Neural cell (in vitro differentiated cells): ENCODE results near the gene DEAF1. TPM values are rescaled to one million over a fixed set of nuclear protein-coding genes. Genes with fewer than 3 reads are reported as not detected.

Experiments used
- H2AFZ ChIP-seq: fragments of 200-600, 300-800 bp; sonication (generic), shearing (Covaris generic); 2 replicates; pipeline ENCODE4 v1.6.0; 2014; ENCODE audit warnings: low read depth, mild to moderate bottlenecking, antibody characterized with exemption, low read length, moderate library complexity
- H3F3A ChIP-seq: fragments of 200-600 bp; shearing (Covaris generic); 2 replicates; pipeline ENCODE4 v1.6.1; 2016; ENCODE audit warnings: mild to moderate bottlenecking, moderate library complexity, mixed read lengths, antibody characterized with exemption, low read length; ENCODE audit not compliant: insufficient read depth, poor library complexity, severe bottlenecking
- H3K27ac ChIP-seq: fragments of 200-600, 300-800 bp; sonication (generic), shearing (Covaris generic); 2 replicates; pipeline ENCODE4 v1.5.1; 2014; ENCODE audit warnings: mild to moderate bottlenecking, low read length, moderate library complexity
- H3K27me3 ChIP-seq: fragments of 300-800, 200-600 bp; sonication (generic), shearing (Covaris generic); 2 replicates; pipeline ENCODE4 v1.6.0; 2014; ENCODE audit warnings: mild to moderate bottlenecking, low read depth, low read length, moderate library complexity; ENCODE audit not compliant: insufficient read depth
- H3K36me3 ChIP-seq: fragments of 300-800, 200-600 bp; sonication (generic), shearing (Covaris generic); 2 replicates; pipeline ENCODE4 v1.5.1; 2014; ENCODE audit warnings: mild to moderate bottlenecking, antibody characterized with exemption, low read length, moderate library complexity; ENCODE audit not compliant: insufficient read depth
- H3K4me2 ChIP-seq: fragments of 300-800, 200-600 bp; sonication (generic), shearing (Covaris generic); 2 replicates; pipeline ENCODE4 v1.6.0; 2014; ENCODE audit warnings: mild to moderate bottlenecking, low read length
- H3K4me3 ChIP-seq: fragments of 300-800, 200-600 bp; sonication (generic), shearing (Covaris generic); 2 replicates; pipeline ENCODE4 v1.5.1; 2014; ENCODE audit warnings: mild to moderate bottlenecking, low read length, moderate library complexity
- H3K79me2 ChIP-seq: fragments of 200-600 bp; shearing (Covaris generic); replicated peaks from 2 replicates; pipeline ENCODE4 v1.6.0; 2014; ENCODE audit warnings: mild to moderate bottlenecking, low read length, moderate library complexity; ENCODE audit not compliant: insufficient read depth
- H3K9ac ChIP-seq: fragments of 300-800, 200-600 bp; sonication (generic), shearing (Covaris generic); 2 replicates; pipeline ENCODE4 v1.6.1; 2016; ENCODE audit warnings: mild to moderate bottlenecking, low read length, mixed read lengths
- H3K9me2 ChIP-seq: fragments of 200-600 bp; shearing (Covaris generic); 2 replicates; pipeline ENCODE4 v1.6.1; 2016; ENCODE audit warnings: mild to moderate bottlenecking, low read length, mixed read lengths; ENCODE audit not compliant: insufficient read depth
- H3K9me3 ChIP-seq: fragments of 200-600, 300-800 bp; sonication (generic), shearing (Covaris generic); 2 replicates; pipeline ENCODE4 v1.6.1; 2016; ENCODE audit warnings: mild to moderate bottlenecking, mixed run types, low read length, moderate library complexity, mixed read lengths
- H4K20me1 ChIP-seq: fragments of 200-600 bp; shearing (Covaris generic); 2 replicates; pipeline ENCODE4 v1.6.1; 2016; ENCODE audit warnings: mild to moderate bottlenecking, mixed run types; ENCODE audit not compliant: insufficient read depth
- EP300 ChIP-seq: fragments of 450-650 bp; conservative IDR thresholded peaks from 2 replicates; pipeline ENCODE4 v1.6.1; 2014; ENCODE audit warnings: antibody characterized with exemption, mild to moderate bottlenecking, moderate library complexity; ENCODE audit not compliant: poor library complexity, severe bottlenecking
- EZH2 ChIP-seq: fragments of 200-600, 300-800 bp; shearing (Covaris generic), sonication (generic); IDR thresholded peaks from 2 replicates; pipeline ENCODE4 v1.6.1; 2014; ENCODE audit warnings: antibody characterized with exemption, low read length, borderline replicate concordance, mild to moderate bottlenecking; ENCODE audit not compliant: insufficient read depth, poor library complexity, severe bottlenecking
- MXI1 ChIP-seq: fragments of 450-650 bp; conservative IDR thresholded peaks from 2 replicates; pipeline ENCODE4 v1.6.1; 2014; ENCODE audit warnings: antibody characterized with exemption, mild to moderate bottlenecking; ENCODE audit not compliant: poor library complexity, severe bottlenecking
- POLR2AphosphoS5 ChIP-seq: IDR thresholded peaks from 2 replicates; pipeline ENCODE4 v1.6.1; 2012
- RAD21 ChIP-seq: fragments of 450-650 bp; conservative IDR thresholded peaks from 2 replicates; pipeline ENCODE4 v1.6.1; 2014; ENCODE audit warnings: antibody characterized with exemption, mild to moderate bottlenecking, moderate library complexity
- SMC3 ChIP-seq: fragments of 450-650 bp; conservative IDR thresholded peaks from 2 replicates; pipeline ENCODE4 v1.6.1; 2014; ENCODE audit warnings: antibody characterized with exemption, mild to moderate bottlenecking, moderate library complexity; ENCODE audit not compliant: poor library complexity
- TAF1 ChIP-seq: IDR thresholded peaks from 2 replicates; pipeline ENCODE4 v1.6.1; 2012; ENCODE audit warnings: low read depth
- polyA plus RNA-seq: library from polyadenylated mRNA; depleted of rRNA; stranded (reverse); fragments of >200 nt; gene quantifications from 2 replicates; pipeline ENCODE4 v1.2.3, GENCODE V29; 2014
- TF ChIP-seq, protein P1 (sequence below): IDR thresholded peaks from 2 replicates; pipeline ENCODE4 v1.6.1; 2012; ENCODE audit warnings: borderline replicate concordance
- TF ChIP-seq, protein P2 (sequence below): fragments of 450-650 bp; IDR thresholded peaks from 2 replicates; pipeline ENCODE4 v1.5.1; 2014; ENCODE audit warnings: antibody characterized with exemption, mild to moderate bottlenecking, moderate library complexity; ENCODE audit not compliant: poor library complexity, severe bottlenecking

DEAF1 gene
- polyA plus RNA-seq, 1 donor from 2014 or later, result 87.6 TPM

DNA sequence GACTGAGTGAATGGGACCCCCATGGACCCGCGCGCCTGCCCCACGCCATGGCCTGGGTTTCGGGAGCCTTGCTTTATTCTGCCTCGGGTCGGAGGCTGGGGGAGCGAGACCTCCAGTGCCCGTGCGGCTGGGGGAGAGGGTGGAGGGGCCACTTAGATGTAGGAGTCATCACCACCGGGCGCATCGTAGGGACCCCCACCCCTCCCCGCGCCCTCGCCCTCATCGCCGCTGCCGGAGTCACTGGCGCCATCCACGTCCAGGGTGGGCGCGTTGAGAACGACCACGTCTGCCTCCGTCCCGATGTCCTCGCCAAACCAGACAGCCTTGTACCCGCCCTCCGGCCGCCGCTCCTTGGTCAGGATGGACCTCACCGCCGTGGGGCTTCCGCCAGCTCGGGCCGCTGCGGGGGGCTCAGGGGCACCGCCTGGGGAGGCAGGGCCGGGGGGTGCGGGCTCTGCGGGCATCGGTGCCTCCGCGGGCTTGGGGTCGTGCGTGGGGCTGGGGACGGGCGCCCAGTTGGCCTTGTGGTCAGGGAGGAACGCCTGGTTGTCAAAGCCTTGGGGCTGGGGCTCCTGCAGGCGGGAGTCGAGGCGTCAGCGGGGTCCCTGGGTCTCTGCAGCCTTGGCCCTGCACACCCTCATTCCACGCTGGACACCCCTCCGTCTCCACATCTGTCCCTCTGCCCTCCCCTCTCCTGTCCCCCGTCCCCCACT is 77.7 kb downstream of the DEAF1 start:
- no peaks in the 10 kb centered on the region for H3K36me3 ChIP-seq
- H3K4me3 ChIP-seq, result no peak overlapping the region

DNA sequence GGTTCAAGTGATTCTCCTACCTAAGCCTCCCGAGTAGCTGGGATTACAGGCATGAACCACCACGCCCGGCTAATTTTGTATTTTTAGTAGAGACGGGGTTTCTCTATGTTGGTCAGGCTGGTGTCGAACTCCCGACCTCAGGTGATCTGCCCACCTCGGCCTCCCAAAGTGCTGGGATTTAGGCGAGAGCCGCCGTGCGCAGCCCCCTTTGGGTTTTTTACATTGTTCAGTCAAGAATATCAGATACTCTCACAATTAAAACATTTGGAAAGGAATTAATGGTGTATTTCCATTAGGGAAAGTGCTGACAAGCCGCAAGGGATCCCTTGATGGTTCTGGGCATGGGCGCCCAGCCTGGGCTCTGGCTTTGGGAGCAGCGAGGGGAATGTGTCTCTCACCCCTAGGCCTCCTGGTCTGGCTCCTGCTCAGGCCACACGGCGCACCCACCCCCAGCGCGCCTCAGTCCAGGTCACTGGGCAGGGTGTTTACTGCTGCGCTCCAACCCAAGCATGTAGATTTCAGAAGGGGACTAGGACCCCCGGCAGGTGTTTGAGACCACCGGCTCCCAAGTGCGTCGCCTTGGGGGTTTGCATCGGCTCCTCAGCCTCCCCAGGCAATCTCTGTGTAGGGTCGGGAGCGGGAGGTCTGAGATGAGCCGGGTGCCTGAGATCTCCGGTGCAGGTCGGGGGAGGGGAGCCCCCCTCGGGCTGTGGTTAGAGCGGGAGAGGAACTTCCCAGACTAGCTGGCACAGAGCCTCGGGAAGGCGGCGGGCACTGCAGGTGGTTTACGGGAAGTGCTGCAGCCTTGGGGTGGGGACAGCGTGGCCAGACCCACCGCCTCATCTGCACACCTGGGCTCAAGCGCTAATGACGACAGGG is 78.5 kb downstream of the DEAF1 start:
- Histone ChIP-seq H4K20me1 (no peaks in the 10 kb centered on the region), H3K9me3 (no peaks in the 10 kb centered on the region), H3F3A (no peaks in the 10 kb centered on the region), H3K27me3 (no peaks in the 10 kb centered on the region), H3K4me2 (no peak overlapping the region), H3K79me2 (no peaks in the 10 kb centered on the region), H3K9ac (no peak overlapping the region), H3K36me3 (no peaks in the 10 kb centered on the region), H3K27ac (no peak overlapping the region), H3K4me3 (no peak overlapping the region), H3K9me2 (no peaks in the 10 kb centered on the region), H2AFZ (no peak overlapping the region)
- TF ChIP-seq, protein P1, sequence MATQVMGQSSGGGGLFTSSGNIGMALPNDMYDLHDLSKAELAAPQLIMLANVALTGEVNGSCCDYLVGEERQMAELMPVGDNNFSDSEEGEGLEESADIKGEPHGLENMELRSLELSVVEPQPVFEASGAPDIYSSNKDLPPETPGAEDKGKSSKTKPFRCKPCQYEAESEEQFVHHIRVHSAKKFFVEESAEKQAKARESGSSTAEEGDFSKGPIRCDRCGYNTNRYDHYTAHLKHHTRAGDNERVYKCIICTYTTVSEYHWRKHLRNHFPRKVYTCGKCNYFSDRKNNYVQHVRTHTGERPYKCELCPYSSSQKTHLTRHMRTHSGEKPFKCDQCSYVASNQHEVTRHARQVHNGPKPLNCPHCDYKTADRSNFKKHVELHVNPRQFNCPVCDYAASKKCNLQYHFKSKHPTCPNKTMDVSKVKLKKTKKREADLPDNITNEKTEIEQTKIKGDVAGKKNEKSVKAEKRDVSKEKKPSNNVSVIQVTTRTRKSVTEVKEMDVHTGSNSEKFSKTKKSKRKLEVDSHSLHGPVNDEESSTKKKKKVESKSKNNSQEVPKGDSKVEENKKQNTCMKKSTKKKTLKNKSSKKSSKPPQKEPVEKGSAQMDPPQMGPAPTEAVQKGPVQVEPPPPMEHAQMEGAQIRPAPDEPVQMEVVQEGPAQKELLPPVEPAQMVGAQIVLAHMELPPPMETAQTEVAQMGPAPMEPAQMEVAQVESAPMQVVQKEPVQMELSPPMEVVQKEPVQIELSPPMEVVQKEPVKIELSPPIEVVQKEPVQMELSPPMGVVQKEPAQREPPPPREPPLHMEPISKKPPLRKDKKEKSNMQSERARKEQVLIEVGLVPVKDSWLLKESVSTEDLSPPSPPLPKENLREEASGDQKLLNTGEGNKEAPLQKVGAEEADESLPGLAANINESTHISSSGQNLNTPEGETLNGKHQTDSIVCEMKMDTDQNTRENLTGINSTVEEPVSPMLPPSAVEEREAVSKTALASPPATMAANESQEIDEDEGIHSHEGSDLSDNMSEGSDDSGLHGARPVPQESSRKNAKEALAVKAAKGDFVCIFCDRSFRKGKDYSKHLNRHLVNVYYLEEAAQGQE, result no peak
- TF ChIP-seq EP300, result no peak
- TF ChIP-seq TAF1, result no peak
- TF ChIP-seq MXI1, result no peak
- TF ChIP-seq EZH2, result no peak
- TF ChIP-seq RAD21, result no peak
- TF ChIP-seq, protein P2, sequence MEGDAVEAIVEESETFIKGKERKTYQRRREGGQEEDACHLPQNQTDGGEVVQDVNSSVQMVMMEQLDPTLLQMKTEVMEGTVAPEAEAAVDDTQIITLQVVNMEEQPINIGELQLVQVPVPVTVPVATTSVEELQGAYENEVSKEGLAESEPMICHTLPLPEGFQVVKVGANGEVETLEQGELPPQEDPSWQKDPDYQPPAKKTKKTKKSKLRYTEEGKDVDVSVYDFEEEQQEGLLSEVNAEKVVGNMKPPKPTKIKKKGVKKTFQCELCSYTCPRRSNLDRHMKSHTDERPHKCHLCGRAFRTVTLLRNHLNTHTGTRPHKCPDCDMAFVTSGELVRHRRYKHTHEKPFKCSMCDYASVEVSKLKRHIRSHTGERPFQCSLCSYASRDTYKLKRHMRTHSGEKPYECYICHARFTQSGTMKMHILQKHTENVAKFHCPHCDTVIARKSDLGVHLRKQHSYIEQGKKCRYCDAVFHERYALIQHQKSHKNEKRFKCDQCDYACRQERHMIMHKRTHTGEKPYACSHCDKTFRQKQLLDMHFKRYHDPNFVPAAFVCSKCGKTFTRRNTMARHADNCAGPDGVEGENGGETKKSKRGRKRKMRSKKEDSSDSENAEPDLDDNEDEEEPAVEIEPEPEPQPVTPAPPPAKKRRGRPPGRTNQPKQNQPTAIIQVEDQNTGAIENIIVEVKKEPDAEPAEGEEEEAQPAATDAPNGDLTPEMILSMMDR, result no peak

More for the DNA sequence above, 77.7 kb downstream of the DEAF1 start:
- Histone ChIP-seq H2AFZ (no peak overlapping the region), H3F3A (no peaks in the 10 kb centered on the region), H3K9ac (no peak overlapping the region), H3K4me2 (no peak overlapping the region), H3K9me2 (no peaks in the 10 kb centered on the region), H3K9me3 (no peaks in the 10 kb centered on the region), H3K27ac (no peak overlapping the region), H3K27me3 (no peaks in the 10 kb centered on the region), H4K20me1 (no peaks in the 10 kb centered on the region), H3K79me2 (no peaks in the 10 kb centered on the region)
- no peak for TF ChIP-seq EP300
- TF ChIP-seq POLR2AphosphoS5, result no peak
- TF ChIP-seq, protein P1, result no peak
- TF ChIP-seq, protein P2, result no peak
- TF ChIP-seq MXI1, result no peak
- TF ChIP-seq TAF1, result no peak
- no peak for TF ChIP-seq SMC3
- TF ChIP-seq RAD21, result no peak
- no peak for TF ChIP-seq EZH2
